AG08396 (cell line): ENCODE measurements around the gene AFF1.
"Not testable (repeated sequence)": the region's sequence is repeated elsewhere in the genome, so short reads cannot be mapped to it uniquely, and the experiment has no call there.

Experiments used
- DNase-seq: peaks from one replicate; pipeline ENCODE4 v3.0.0; 2012; ENCODE audit warnings: low spot score, mixed read lengths

AFF1 gene

GRCh38 chr4:86980230-86980629, 45.4 kb downstream of the AFF1 start:
- no peak for DNase-seq

DNA sequence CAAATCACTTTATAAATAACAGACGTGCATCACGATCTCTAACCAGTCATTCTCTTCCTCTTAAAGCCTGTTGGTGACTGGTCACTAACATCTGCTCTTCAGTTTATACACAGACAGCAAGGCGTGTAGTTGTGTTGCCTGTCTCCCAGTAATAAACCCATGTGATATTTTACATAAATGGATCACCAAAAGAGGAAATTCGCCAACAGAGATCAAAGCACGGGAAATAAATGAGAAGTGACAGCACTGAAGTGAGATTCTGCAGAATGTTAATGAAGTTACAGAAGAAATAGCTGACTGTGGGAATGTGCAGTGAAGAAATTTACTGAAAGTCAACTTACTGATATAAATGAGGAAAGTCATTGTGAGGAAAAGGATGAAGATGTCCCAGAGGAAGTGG, 47.0 kb downstream of the AFF1 start:
- DNase-seq, result no peak

DNA sequence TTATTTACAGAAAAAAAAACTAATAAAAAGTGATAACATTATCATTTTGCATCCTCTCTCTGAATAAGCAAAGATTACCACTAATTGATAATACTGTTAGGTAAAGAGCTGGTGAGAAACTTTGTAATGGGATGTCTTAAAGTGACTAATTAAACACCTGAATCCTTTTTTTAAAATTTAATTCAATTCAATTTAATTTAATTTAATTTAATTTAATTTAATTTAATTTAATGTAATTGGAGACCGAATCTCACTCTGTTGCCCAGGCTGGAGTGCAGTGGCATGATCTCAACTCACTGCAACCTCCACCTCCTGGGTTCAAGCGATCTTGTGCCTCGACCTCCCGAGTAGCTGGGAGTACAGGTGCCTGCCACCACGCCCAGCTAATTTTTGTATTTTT, 51.0 kb downstream of the AFF1 start:
- DNase-seq, result not testable (repeated sequence)

DNA sequence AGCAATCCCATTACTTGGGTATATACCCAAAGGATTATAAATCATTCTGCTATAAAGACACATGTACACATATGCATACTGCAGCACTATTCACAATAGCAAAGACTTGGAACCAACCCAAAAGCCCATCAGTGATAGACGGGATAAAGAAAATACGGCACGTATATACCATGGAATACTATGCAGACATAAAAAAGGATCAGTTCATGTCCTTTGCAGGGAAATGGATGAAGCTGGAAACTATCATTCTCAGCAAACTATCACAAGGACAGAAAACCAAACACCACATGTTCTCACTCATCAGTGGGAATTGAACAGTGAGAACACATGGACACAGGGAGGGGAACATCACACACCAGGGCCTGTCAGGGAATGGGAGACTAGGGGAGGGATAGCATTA, 54.8 kb downstream of the AFF1 start:
- not testable (repeated sequence) for DNase-seq

- DNase-seq, result no peak
These were observed 55.7 kb downstream of the AFF1 start for GRCh38 chr4:86990510-86990909.

DNA sequence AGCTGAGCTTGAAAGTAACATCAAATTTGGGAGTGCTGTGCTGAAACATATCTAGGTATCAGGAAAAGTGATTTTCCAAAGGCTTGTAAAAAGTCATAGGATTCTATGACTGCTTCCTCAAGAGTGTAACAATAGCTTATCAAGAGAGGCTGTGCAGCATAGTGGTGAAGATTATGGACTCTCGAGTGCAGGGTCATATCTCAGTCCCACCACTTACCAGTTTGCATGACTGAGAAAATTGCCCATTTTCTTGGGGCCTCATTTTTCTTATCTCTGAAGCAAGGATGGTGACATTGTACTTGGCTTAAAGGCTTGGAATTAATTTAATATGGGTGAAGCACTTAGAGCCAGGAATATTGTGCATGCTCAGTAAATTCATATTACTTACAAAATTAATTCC, 57.2 kb downstream of the AFF1 start:
- DNase-seq, result no peak

DNA sequence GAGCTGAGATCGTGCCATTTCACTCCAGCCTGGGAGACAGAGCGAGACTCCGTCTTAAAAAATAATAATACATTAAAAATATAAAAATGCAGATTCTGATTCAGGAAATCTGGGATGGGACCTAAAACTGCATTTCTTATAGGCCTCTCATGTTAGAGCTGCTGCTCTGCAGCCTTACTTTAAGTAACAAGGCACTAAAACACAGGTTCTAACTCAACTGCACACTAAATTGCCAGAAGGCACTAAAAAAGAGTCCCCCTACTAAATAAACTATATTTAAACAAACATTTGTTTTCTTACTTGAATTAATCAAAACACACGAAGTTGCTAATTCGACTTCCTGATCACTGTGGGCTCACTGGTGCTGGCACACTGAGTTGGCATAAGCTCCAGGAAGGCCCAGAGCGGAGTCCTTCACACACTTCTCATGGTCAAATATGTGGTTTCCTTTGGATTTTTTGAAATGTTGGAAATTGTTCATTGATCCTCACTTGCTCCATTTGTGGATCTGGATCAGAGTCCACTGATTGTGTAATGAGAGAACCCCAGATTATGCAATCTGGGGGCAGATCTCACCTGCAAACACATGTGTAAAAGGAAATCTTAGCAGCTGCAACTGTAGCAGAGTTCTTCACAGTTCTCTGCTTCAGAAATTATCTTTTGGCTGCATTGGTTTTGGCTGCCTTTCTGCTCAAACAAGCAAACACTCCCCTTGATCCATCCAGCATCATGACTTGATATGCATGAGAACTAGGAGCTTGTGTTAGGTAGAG, 59.3 kb downstream of the AFF1 start:
- no peak for DNase-seq

DNA sequence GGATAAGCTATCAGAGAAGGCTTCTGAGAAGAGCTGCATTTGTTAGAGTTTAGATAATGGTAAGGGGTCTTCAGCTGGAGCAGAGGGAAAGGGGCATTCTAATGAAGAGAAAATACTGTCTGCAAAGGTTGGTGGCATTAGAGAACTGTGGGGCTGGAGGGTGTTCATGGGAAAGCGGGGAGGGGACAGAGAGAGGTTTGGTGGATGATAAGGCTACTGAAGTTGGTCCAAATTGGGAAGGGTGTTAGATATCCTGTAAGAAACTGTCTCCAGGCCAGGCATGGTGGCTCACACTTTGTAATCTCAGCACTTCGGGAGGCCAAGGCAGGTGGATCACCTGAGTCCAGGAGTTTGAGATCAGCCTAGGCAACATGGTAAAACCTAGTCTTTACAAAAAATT, 59.9 kb downstream of the AFF1 start:
- DNase-seq, result no peak

DNA sequence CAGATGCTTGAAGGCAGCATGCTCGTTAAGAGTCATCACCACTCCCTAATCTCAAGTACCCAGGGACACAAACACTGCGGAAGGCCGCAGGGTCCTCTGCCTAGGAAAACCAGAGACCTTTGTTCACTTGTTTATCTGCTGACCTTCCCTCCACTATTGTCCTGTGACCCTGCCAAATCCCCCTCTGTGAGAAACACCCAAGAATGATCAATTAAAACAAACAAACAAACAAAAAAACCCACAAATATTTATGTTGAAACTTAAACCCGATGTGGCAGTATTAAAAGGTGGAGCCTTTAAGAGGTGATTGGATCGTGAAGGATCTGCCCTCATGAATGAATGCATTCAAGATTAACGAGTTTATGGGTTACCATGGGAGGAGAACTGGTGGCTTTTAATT, 61.7 kb downstream of the AFF1 start:
- DNase-seq, result not testable (repeated sequence)

- DNase-seq, result no peak
These were observed 64.4 kb downstream of the AFF1 start for GRCh38 chr4:86999136-86999643.

GRCh38 chr4:87002682-87003043, 67.9 kb downstream of the AFF1 start:
- no peak for DNase-seq

DNA sequence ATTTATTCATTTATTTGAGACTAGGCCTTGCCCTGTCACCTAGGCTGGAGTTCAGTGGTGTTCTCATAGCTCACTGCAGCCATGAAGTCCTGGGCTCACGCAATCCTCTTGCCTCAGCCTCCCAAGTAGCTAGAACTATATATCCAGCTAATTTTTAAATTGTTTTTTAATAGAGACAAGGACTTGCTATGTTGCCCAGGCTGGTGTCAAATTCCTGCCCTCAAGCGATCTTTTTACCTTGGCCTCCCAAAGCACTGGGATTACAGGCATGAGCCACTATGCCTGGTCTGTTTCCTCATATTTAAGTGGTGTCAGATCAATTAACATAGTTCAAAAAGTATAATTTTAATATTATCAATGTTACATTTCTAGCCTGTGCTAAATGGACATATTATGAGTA, 68.5 kb downstream of the AFF1 start:
- DNase-seq, result no peak

DNA sequence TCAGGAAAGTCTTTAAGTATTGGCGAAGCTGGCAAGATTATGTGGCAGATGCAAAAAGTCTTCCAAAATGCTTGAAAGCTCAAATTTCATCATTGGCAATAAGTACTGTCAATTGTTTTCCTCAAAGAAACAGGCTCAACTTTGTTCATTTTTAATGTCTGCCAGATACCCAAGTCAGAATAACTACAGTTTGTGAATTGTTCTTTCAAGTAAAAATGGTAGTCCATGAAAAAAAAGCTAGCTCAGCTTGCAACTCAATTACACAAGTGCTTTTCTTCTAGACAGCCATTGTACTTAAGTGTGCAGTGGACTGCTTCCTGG, 70.5 kb downstream of the AFF1 start:
- no peak for DNase-seq

DNA sequence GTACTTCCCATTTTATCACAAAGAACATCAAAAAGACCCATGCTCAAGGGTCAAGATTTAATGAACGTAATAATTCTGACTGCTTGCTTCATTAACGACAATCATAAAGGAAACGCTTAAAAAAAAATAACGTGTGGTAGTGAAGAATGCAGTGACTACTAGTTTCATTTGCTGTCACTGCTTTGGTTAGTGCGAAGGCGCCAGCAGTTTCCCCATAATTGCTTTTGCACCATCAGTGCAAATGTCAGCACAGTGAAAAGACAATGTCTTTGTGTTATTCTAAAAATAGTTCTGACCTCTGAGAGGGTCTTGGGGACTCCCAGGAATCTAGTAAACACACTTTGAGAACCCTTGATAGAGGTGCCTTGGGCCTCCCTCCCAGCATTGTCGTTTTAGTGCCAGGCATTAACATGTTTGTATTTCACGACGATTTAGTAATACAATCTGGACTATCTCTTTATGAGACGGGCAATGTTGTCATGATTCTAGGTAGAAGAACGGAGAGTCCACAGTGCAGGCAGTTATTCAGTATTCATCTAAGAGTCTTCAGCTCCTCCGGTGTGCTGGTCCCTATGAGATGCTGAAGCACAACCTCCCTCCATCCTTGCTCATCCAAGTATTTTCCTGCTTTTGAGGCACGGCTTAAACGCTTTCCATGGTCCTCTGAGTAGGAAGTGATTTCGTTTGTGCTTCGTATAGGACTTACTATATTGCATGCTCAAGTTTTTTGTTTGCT, 71.0 kb downstream of the AFF1 start:
- peak; percentile 26 for DNase-seq

- no peak for DNase-seq
These were observed 71.5 kb downstream of the AFF1 start for GRCh38 chr4:87006426-87006675.

DNA sequence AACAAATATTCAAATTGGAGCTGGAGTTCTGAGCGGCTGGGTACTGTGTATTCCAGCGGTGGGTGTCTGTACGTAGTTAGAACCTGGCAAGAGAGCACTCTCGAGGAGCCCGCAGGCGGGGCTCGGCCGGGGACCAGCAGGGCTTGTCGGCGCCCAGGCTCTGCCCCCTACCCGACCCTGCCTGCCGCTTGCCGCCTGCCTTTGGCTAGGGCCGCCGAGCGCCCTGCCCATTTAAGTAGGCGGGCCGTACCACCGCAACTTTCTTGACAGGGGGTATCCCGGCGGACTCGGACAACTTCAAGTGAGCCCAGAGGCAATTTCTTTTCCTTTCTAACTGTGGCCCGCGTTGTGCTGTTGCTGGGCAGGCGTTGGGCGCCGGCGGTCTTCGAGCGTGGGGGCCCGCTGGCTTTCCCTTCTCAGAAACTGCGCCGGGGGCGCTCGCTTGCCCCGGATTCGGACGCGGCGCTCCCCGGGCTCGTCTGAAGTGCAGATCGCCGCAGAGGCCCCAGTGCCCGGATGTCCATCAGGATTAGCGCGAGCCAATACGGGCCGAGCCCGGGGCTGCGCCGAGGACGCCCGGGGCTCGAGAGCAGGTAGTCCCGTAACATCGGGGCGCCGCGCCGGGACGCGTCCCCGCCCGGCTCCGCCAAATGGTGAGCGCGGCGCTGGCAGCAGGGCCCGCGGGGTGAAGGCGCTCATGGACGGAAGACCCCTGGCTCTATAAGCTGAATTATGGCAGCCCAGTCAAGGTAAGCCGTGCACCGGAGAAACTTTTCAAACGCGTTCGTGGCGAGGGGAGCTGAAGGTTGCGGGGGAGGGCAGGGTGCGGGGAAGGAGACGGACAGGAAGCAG, 72.1 kb downstream of the AFF1 start:
- peak; percentile 93 for DNase-seq

- DNase-seq, result peak; percentile 41
These were observed 73.0 kb downstream of the AFF1 start for GRCh38 chr4:87007528-87008446.

- DNase-seq, result no peak
These were observed 74.4 kb downstream of the AFF1 start for GRCh38 chr4:87009095-87009648.

DNA sequence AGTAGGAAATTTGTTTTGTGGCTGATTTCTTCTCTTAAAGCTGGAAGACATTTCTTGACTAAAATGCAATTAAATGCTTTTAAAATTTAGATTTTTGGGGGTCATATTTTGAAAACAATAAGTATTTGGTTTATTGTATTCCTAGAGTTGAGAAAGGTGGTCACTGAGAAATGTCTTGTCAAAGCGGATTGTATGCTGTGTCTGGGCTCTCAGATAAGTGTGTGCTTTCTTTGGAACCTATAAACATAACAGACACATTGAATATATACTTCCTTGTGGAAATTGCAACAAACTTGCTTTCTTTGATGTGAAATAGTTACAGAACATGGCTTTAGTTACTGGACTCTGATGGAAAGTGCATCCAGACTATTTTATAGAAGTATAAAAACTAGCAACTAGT, 75.4 kb downstream of the AFF1 start:
- no peak for DNase-seq

DNA sequence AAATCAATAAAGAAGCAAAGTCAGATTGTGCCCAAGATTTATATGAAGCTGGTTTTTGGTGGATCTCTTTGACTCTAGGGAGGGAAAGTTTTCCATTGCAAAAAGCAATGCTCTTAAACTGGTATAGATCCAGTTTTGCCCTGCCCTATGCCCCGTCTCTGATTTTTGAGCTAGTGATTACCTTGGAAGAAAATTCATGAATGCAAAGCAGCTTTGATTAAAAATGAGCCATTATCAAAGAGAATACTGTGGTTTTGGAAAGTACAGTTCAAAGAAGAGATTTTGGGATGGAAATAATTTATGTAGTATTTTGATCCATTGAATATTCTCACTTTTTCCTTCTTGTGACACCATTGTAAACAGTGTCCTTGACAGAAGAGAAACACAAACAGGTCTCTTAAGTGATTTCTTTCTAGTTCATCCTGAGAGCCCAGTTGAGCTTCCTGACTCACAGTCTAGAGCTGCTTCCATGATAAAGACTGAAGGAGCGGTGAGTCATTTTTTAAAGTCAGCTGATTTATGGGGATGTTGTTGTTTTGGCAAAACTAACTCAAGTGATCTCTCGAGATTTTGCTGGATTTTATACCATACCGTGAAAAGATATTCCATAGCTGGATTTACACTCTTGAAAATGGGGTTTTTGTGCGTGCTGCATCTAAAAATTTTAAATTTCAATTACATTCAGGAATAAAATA, 76.7 kb downstream of the AFF1 start:
- peak; percentile 50 for DNase-seq
